Measurements from ENCODE around the gene GPRC5C. TPM values are rescaled to one million over a fixed set of nuclear protein-coding genes. Genes with fewer than 3 reads are reported as not detected.

The GPRC5C gene
- total and polyA plus RNA-seq, 2 of the 8 experiments (the other 6 are each of a cell fraction or from before 2014, with no cell fraction given): 18.3 to 55.8 TPM

- TF ChIP-seq CHD7 (IDR thresholded peaks at IDR 0.05; ENCODE audit: insufficient replicate concordance, low read length): no peak
- no peak for TF ChIP-seq NRF1 (IDR thresholded peaks at IDR 0.05; ENCODE audit: low read depth, low read length)
- TF ChIP-seq SP4 (IDR thresholded peaks at IDR 0.05; ENCODE audit: low read length): no peak
Measured at GRCh38 chr17:74493331-74493833, 61.5 kb downstream of the GPRC5C start (continued).
